ENCODE results near the gene ARL5C.
"Not testable (repeated sequence)": the region's sequence is repeated elsewhere in the genome, so short reads cannot be mapped to it uniquely, and the experiment has no call there.

Gene ARL5C

DNA sequence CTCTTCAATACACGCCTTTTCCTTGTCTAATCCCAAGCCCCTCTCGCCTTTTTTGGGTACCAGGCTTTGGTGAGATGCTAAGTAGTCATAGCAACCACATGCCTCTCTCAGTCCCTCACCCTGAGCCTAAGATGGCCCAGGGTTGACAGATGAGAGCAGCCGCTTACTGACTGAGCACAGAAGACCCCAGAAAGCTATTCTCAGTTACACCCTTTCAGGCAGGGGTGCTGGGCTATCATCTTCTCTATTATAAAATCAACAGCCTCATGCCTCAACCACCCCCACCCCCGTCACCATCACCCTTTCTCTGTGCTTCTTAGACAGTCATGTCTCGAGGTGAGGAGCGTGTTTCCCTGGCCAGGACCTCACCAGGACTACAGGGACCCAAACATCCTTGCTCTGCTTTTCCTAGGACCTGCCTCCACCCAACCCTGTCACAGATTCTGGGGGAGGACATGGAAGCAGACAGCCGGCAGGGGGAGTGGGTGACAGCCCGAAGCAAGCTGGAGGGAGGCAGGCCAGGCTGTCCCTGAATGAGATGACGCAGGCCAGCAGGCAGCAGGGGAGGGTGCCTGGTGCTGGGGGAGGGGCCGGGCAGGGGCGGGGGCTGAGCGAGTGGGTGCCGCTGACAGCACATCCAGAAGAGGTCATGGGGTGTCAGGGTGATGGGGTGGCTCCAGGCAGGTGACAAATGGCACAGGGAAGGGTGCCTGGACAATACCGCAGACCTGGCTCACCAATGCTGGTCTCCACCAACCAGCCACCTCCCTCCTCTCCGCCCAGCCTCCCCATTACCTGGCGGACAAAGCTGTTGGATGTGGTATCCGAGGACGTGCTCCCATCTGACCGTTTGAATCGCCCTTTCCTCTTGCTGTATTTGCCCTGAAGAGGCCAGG, 28.4 kb upstream of the ARL5C start:
- no peak for DNase-seq (ENCODE audit: low spot score)

DNA sequence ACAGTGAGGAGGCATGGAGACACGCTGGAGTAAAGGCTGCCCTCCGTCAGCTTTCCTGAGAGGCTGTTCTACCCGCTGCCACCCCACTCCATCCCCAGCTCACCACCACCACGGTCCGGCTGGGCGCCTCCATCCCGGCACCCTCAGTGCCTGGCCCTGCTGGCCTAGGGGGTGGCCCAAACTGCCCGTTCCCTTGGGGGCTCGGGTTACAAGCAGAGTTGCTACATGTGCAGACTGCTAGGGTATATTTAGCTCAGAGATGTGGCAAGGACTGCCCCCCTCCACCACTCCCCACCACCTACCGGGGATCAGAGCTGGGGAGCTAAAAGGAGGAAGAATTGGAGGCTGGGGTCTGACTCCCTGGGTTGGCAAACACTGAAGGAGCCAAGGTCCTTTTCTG, 27.4 kb upstream of the ARL5C start:
- DNase-seq (ENCODE audit: low spot score), result no peak

DNA sequence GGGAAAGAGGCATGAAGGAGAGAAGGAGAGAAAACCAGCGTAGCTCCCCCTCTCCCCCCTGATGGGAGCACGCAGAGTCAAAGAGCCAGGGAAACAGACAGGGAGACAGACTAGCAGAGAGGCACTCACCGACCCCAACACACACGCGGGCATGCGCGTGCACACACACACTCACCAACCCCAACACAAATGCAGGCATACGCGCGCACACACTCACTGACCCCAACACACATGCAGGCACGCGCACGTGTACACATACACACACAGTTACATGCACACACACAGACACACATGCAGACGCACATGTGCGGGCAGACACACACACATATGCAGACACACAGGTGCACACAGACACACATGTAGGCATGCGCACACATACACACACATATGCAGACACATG, 26.9 kb upstream of the ARL5C start:
- DNase-seq (ENCODE audit: low spot score), result no peak

DNA sequence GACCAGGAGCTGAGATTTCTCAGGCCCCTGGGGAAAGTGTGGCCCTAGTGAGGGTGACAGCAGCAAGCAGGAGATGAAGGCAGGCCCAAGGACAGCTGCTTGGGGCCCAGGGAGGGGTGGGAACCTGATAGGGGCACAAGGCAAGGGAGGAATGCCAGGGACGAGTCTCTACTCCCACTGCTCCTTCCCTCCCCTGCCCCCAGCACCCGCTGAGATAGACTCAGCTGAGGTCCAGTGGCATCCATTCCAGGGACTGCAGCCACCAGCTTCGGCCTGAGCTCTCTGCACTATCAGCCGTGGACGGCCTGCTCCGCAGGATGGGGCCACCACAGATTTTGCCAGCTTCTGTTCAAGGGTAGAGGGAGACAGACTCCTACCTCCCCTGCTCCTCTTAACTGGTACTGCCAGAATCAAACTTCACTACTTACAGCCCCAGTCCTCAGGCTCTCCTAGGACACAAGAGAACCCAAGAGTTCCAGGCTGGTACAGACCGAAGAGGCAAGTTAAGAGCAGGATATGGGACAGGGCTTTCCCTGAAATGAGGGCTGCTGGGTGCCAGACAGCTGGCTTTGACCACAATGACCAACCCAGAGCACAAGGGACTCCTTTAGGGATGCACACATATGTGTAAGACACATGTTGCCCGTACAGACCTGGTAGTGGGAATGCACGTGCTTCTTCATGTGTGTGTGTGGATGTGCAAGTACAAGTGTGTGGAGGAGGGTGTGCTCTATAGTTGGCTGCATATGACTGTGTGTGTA, 26.0 kb upstream of the ARL5C start:
- DNase-seq (ENCODE audit: low spot score), result no peak

DNA sequence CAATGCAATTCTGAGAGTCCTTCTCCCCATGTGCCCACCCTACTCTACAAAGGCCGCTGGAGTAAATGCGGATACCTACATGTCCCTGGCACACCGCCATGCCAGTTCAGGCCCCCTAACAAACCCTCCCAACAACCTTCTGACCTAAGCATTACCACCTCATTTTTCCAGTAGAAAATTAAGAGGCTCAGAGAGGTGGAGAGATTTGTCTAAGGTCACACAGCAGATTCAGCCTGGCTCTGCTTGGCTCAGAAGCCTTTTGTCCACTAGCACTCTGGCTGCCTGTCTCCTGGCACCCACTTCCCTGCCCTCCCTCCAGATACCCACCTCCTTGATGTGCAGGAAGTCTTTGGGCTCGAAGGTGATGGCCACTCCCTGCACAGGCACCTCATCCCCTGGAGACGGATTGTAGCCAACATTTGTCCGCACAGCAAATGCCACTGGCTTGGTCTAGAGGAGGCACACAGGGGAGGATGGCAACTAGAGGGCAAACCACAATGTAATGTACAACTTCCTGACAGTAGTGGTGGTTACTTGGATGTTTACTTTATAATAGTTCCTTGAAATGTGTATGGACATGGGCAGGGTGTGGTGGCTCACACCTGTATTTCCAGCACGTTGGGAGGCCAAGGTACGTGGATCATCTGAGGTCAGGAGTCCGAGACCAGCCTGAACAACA, 21.3 kb upstream of the ARL5C start:
- no peak for DNase-seq (ENCODE audit: low spot score)

DNA sequence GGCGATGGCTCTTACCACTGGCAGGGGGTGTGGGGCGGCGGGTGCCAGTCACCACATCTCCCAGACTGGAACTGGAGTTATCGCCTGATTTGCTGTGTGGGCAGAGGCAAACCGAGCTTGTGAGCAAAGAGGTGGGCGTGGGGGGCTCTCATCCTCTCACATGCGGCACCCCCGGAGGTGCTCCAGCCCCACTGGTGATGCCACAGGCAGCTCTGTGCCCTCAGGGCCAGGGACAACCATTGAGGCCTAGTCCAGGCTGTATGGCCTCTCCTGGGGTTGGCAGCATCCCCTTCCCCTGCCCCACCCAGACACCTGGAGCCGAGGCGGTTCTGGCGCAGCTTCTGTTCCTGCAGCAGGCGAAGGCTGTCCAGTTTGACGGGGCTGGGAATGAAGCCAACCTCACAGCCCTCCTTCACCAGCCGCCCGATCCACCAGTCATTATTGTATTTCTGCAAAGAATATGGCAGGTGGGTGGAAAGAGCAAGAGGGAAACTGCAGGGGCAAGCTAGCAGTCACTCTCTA, 20.6 kb upstream of the ARL5C start:
- DNase-seq (ENCODE audit: low spot score), result no peak

DNA sequence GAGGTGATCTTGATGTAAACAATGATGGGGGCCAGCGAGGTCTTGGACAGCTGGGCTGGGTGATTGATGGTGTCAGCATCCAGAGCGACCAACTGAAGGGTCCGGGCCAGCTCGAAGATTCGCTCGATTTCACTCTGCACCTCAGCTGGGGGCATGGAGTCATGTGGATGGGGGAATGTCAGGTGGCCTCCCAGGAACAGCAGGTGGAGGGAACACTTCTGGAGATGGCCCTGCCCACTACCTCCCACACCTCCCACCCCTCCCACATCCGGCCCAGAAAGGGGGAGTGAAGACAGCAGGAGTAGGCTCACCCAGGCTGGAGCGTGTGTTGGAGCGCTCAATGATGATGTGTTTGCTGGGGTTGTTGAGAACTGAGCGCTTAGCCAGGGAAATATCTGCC, 17.8 kb upstream of the ARL5C start:
- no peak for DNase-seq (ENCODE audit: low spot score)

DNA sequence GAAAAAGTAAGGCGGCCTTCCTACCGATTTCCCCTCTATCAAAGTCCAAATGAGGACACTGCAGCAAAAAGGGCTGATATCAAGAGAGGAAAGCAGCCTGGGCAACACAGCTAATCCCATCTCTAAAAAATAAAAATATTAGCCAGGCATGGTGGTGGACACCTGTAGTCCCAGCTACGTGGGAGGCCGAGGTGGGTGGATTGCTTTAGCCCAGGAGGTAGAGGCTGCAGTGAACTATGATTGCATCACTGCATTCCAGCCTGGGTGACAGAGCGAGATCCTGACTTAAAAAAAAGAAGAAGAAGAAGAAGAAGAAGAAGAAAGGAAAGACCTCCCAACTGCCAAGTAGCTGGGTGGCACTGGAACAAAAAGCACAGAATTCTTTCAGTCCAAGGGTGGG, 17.1 kb upstream of the ARL5C start:
- no peak for DNase-seq (ENCODE audit: low spot score)

DNA sequence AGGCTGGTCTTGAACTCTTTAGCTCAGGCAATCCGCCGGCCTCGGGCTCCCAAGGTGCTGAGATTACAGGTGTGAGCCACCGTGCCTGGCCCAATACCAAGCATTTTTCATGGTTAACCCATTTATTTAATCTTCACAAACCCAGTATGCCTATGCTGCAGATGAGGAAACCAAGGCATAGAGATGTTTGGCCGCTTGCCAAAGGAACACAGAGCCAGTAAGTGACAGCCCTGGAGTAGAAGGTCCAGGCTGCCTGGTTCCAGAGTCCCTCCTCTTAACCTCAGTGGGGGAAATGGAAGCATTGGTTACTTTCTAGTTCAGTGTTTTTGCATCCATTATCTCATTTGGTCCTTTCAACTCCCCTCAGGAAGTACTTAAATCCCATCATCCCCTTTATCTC, 15.3 kb upstream of the ARL5C start:
- DNase-seq (ENCODE audit: low spot score), result no peak

DNA sequence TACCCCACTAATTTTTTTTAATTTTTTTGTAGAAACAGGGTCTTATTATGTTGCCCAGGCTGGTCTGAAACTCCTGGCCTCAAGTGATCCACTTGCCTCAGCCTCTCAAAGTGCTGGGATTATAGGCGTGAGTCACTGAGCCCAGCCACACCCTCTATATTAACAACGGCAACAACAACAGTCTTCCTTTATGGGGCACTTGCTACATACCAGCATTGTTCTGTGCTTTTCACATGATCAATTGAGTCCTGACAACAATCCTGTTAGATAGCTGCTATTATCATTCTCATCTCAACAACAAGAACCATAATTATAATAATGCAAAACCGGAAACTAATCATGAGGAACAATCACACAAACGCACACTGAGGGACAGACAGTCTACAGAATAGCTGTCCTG, 12.6 kb upstream of the ARL5C start:
- DNase-seq (ENCODE audit: low spot score), result no peak

DNA sequence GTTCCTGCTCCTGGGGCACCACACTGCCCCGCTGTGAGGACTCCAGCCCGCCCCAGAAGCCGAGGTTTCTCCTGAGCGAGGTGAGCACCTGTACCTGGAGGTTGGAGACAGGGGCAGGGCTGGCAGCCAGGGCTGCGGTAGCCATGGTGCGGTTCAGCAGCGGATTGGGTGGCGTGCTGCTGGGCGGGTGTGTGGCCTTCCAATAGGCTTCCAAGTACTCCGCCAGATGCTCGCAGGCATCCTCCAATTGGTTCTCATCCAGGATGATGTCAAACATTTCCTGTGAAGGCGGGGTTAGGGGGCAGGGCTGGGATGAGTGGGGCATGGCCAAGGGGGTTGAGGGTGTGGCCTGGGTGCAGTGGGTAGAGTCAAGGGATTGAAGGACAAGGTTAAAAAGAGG, 11.3 kb upstream of the ARL5C start:
- no peak for DNase-seq (ENCODE audit: low spot score)

DNA sequence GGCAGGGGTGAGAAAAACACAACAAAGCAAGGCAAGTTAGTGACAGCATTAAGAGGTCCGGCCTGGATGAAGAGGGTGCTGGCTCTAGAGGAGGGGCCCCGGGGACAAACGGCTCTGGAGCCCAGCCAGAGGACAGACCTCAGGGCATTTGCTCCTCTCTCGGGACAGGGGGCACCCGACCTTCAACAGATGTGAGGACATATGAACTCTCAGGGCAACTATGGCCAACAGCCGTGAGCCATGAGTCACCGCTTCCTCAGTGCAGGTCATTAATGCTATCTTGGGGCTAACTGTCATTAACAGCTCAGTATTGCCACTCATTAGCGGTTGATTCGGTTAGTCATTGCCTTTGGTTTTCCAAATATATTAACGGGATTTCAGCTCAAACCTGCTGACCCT, 9.7 kb upstream of the ARL5C start:
- DNase-seq (ENCODE audit: low spot score), result no peak

DNA sequence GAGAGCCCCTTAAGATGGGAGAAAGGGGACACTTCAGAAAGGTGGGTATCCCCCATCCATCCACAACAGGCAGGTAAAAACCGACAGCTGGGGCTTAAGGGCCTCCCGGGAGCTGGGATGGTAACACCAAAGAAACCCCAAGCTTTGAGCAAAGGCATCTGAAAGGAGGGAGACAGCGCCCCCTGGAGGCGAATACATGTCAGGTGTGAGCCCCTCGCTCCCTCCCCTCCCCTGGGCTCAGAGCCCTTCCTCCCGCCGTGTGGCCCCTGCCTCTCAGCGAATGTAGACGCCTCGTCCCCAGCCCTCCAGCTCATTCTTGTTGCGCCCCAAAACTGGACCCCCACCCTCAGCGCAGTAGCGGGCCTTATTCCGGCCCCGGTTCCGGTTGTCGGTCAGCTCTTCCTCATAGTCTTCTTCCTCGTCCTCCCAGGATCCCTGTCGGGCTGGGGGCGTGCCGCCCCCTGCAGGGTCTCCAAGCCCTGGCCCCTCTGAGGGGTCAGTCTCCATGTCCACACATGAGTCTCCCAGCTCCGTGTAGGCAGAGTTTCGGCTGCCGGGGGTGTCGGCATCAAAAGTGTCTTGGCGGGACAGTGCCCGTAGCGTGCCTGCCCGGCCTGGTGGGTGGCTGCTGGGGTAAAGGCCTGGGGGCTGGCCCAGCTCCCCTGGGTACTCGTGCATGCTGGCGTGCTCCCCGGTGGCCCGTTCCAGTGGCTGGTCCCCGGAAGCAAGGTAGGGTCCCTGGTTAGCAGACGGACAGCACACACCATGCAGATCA, 9.1 kb upstream of the ARL5C start:
- DNase-seq (ENCODE audit: low spot score), result peak; percentile 73

DNA sequence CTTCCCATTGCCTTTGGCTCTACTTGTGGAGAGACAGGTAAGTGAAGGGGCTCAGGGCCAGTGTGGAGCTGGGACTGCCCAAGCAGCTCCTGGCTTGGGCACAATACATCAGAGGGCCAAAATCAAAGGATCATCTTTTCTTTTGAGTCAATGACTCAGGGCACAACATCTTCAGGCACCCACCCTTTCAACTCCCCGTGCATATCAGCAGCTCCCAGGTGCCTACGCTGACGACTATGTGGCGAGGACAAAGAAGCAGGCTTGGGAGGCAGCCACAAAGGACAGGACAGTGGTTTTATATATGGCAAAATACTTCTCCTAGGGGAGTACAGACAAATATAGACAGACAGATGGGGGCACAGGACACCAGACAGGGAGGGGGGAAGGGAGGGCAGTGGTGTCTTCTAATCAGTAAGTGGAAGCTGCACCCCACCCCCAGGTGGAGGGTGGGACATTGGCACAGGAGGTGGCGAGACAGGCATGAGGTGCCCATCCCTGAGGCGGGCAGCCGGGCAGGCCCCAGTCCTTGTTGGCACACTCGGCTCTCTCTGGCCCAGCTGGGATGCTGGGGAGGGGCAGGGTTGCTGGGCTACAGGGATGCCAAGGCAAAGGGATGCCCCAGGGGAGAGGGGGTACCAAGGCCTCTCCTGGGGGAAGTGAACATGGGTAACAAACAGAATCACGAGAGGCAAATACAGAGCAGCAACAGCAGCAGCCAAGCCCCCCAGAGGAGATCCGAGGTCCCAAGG, 7.7 kb upstream of the ARL5C start:
- no peak for DNase-seq (ENCODE audit: low spot score)

DNA sequence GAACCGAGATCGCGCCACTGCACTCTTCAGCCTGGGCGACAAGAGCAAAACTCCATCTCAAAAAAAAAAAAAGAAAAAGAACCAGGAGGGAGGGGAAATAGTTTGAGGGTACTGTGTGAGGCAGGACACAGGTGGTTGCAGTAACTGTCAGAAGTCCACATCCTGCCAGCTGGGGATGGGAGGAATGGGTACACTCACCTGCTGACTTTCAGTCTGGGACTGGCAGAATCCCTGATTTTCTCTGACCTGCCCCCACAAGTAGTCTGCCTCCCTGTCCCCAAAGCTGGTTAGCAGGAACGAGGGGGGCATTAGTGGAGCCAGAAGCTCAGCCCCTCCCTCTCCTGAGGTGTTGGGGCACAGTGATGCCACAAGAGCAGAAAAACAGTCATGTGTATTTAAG, 7.1 kb upstream of the ARL5C start:
- DNase-seq (ENCODE audit: low spot score), result no peak

DNA sequence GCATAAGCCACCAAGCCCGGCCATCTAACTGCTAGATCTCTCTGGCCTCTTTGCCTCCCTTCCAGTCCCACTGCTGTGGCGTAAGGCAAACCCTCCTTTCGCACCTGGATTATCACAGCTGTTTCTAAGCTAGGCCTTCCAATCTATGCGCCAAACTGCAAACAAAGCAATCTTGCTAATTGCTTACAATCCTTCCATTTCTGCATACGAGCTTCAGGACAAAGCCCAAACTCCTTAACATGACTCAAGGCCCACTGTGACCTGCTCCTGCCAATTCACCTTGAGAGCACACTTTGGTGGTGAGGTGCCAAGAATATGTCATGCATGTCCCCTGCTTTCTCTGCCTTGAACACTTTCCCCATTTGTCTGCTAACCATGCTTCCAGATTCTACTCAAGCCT, 6.0 kb upstream of the ARL5C start:
- DNase-seq (ENCODE audit: low spot score), result no peak

DNA sequence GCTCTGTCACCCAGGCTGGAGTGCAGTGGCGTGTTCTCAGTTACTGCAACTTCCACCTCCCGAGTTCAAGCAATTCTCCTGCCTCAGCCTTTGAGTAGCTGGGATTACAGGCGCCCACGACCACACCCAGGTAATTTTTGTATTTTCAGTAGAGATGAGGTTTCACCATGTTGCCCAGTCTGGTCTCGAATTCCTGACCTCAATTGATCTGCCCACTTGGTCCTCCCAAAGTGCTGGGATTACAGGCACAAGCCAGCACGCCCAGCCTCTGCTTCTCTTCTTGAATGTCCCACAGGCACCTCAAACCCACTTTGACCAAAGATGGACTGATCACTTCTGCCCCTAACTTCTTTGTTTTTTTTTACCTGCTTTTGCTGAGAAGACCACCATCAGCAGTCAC, 4.6 kb upstream of the ARL5C start:
- no peak for DNase-seq (ENCODE audit: low spot score)

DNA sequence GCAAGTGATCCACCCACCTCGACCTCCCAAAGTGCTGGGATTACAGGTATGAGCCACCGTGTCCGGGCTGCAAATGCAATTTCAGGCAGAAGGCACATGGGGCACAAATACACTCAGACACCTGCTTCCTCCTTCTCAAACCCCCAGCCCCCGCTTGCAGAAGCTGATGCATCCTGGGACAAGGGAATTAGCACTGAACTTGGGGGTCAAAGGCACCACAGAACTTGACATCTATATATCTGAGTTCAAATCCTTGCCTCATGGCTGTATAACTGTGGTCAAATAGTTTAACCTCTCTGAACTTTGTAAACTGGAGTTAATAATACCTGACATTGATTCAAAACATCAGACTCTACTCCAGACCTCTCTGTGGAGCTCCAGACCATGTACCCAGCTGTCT, 4.1 kb upstream of the ARL5C start:
- no peak for DNase-seq (ENCODE audit: low spot score)

DNA sequence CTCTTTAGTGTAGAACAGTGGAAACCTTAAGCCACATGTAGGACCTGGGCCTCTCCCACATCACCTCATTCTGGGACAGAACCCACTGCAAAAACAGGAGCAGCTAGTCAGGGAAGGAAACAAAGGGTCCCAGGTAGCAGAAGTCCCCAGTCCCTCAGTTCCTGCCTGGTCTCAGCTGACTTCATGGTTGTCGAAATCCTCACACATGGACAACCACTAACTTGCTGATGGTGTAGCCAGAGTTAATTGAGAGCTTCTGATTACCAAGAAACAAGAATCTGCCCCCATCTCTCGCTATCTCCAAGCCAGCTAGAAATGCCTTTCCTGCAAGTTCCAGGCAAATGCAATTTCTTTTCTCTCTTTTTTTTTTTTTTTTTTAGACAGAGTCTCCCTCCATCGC, 3.6 kb upstream of the ARL5C start:
- no peak for DNase-seq (ENCODE audit: low spot score)

DNA sequence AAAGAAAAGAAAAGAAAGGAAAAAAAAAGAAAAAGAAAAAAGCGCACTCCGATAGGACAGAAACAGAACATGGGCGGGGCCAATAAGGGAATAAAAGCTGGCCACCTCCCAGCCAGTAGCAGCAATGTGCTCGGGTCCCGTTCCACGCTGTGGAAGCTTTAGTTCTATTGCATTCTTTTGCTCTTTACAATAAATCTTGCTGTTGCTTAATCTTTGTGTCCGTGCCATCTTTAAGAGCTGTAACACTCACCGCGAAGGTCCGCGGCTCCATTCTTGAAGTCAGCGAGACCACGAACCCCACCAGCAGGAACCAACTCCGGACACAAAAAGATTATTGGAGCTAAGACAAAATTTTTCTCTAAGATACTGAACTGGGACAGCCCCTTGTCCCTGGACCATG, 3.1 kb upstream of the ARL5C start:
- no peak for DNase-seq (ENCODE audit: low spot score)

DNA sequence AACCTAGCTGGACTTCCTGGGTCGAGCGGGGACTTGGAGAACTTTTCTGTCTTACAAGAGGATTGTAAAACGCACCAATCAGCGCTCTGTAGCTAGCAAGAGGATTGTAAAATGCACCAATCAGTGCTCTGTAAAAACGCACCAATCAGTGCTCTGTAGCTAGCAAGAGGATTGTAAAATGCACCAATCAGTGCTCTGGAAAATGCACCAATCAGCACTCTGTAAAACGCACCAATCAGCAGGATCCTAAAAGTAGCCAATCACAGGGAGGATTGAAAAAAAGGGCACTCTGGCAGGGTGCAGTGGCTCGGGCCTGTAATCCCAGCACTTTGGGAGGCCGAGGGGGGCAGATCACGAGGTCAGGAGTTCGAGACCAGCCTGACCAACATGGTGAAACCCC, 2.5 kb upstream of the ARL5C start:
- not testable (repeated sequence) for DNase-seq (ENCODE audit: low spot score)
